NB4 (cell line): ENCODE data around the gene P2RY11.

ENCODE experiments used
- MYC ChIP-seq: IDR thresholded peaks from 2 replicates; pipeline ENCODE4 v1.6.1; 2011; ENCODE audit warnings: low read depth, low read length
- POLR2A ChIP-seq: IDR thresholded peaks from 2 replicates; pipeline ENCODE4 v1.6.1; 2011; ENCODE audit warnings: mild to moderate bottlenecking; ENCODE audit not compliant: insufficient read length; ENCODE audit errors: extremely low read depth
- TF ChIP-seq, protein P1 (sequence below): IDR thresholded peaks from one replicate; pipeline ENCODE4 v1.5.1; 2012; ENCODE audit warnings: low read depth, low read length
- TF ChIP-seq, protein P2 (sequence below): IDR thresholded peaks from 2 replicates; pipeline ENCODE4 v1.6.1; 2011; ENCODE audit warnings: low read depth, low read length

GRCh38 chr19:10102787-10103236 lies 8.7 kb upstream of the P2RY11 start:
- TF ChIP-seq, protein P1, sequence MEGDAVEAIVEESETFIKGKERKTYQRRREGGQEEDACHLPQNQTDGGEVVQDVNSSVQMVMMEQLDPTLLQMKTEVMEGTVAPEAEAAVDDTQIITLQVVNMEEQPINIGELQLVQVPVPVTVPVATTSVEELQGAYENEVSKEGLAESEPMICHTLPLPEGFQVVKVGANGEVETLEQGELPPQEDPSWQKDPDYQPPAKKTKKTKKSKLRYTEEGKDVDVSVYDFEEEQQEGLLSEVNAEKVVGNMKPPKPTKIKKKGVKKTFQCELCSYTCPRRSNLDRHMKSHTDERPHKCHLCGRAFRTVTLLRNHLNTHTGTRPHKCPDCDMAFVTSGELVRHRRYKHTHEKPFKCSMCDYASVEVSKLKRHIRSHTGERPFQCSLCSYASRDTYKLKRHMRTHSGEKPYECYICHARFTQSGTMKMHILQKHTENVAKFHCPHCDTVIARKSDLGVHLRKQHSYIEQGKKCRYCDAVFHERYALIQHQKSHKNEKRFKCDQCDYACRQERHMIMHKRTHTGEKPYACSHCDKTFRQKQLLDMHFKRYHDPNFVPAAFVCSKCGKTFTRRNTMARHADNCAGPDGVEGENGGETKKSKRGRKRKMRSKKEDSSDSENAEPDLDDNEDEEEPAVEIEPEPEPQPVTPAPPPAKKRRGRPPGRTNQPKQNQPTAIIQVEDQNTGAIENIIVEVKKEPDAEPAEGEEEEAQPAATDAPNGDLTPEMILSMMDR: no peak
- no peak for TF ChIP-seq POLR2A
- peak; percentile 68 for TF ChIP-seq MYC
- TF ChIP-seq, protein P2, sequence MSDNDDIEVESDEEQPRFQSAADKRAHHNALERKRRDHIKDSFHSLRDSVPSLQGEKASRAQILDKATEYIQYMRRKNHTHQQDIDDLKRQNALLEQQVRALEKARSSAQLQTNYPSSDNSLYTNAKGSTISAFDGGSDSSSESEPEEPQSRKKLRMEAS: 0 out of 2 replicates have a peak, but pooled peaks have one; percentile 53
